H1 (cell line): Measurements from ENCODE around the gene VGLL4. TPM values are rescaled to one million over a fixed set of nuclear protein-coding genes. Genes with fewer than 3 reads are reported as not detected.

Experiments used
- CTCF ChIA-PET: fragments of 300-600 bp; sonication (Branson Sonifier 250); formaldehyde crosslinking; loops from one replicate; lab custom pipeline; 2021; ENCODE audit not compliant: partially characterized antibody; lab: Charles Lee
- POLR2A ChIA-PET: fragments of 300-600 bp; sonication (Branson Sonifier 250); formaldehyde crosslinking; loops from one replicate; lab custom pipeline; 2021; ENCODE audit warnings: inconsistent platforms; ENCODE audit not compliant: partially characterized antibody; lab: Charles Lee
- DNase-seq, 2 experiments: peaks; one replicate each; pipeline versions ENCODE4 v3.0.0 to v3.0.0-alpha.2; 2010 to 2022; ENCODE audit warnings: low spot score in 2 of 2, low read depth in 1 of 2, mixed read lengths in 1 of 2
- FAIRE-seq: peaks from 2 replicates; lab custom pipeline; 2011; peaks lifted over from hg19 to GRCh38; lab: Jason Lieb, UNC
- H2AFZ ChIP-seq: 2 replicates; pipeline ENCODE4 v1.8.1; 2012; ENCODE audit warnings: low read length, inconsistent platforms
- H2AK5ac ChIP-seq: 2 replicates; pipeline ENCODE4 v1.6.1; 2013; ENCODE audit warnings: low read depth, low read length
- H2BK120ac ChIP-seq: replicated peaks from 2 replicates; pipeline ENCODE3; 2013; ENCODE audit warnings: low read depth, low read length, inconsistent platforms
- H2BK12ac ChIP-seq: 2 replicates; pipeline ENCODE4 v1.6.1; 2013; ENCODE audit warnings: low read depth, low read length
- H2BK15ac ChIP-seq: 2 replicates; pipeline ENCODE4 v1.6.1; 2013; ENCODE audit warnings: low read length
- H2BK20ac ChIP-seq: 2 replicates; pipeline ENCODE4 v1.6.1; 2013; ENCODE audit warnings: low read length
- H2BK5ac ChIP-seq: 2 replicates; pipeline ENCODE4 v1.6.1; 2013; ENCODE audit warnings: low read depth, low read length
- H3K14ac ChIP-seq: 2 replicates; pipeline ENCODE4 v1.6.1; 2013; ENCODE audit warnings: inconsistent platforms; ENCODE audit not compliant: insufficient read length
- H3K18ac ChIP-seq: 2 replicates; pipeline ENCODE4 v1.6.1; 2013; ENCODE audit warnings: low read length; ENCODE audit errors: extremely low read depth
- H3K23ac ChIP-seq: 2 replicates; pipeline ENCODE4 v1.6.1; 2013; ENCODE audit warnings: inconsistent platforms; ENCODE audit not compliant: insufficient read length
- H3K23me2 ChIP-seq: 2 replicates; pipeline ENCODE4 v1.6.1; 2013; ENCODE audit warnings: low read depth, low read length
- H3K27ac ChIP-seq: 2 replicates; pipeline ENCODE4 v1.6.1; 2011; ENCODE audit warnings: low read depth, low read length, inconsistent platforms
- H3K27me3 ChIP-seq, 4 experiments: replicated peaks in 1 of 4; 1 replicate in 1 of 4; 2 replicates in 3 of 4; pipeline versions ENCODE4 v1.6.1 to v1.8.1; 2011 to 2013; ENCODE audit warnings: low read length in 3 of 4, mild to moderate bottlenecking in 3 of 4, inconsistent platforms in 2 of 4, mixed read lengths in 2 of 4, moderate library complexity in 1 of 4; ENCODE audit not compliant: control insufficient read depth in 3 of 4, insufficient read depth in 3 of 4; ENCODE audit errors: extremely low read depth in 1 of 4
- H3K36me3 ChIP-seq, 4 experiments: 2 replicates each; pipeline versions ENCODE4 v1.6.1 to v1.8.1; 2011 to 2013; ENCODE audit warnings: mild to moderate bottlenecking in 4 of 4, low read length in 3 of 4, moderate library complexity in 2 of 4, control low read depth in 1 of 4, inconsistent platforms in 1 of 4; ENCODE audit not compliant: insufficient read depth in 4 of 4, control insufficient read depth in 2 of 4
- H3K4ac ChIP-seq: replicated peaks from 2 replicates; pipeline ENCODE3; 2013; ENCODE audit warnings: low read length, low read depth, mixed read lengths, inconsistent platforms; ENCODE audit not compliant: insufficient read length
- H3K4me1 ChIP-seq, 4 experiments: replicated peaks in 1 of 4; 1 replicate in 1 of 4; 2 replicates in 3 of 4; pipeline versions ENCODE4 v1.6.1 to v1.8.1; 2011 to 2013; ENCODE audit warnings: low read length in 3 of 4, inconsistent platforms in 2 of 4, mixed read lengths in 1 of 4; ENCODE audit not compliant: insufficient read depth in 4 of 4, control insufficient read depth in 3 of 4
- H3K4me2 ChIP-seq, 2 experiments: 2 replicates each; pipeline versions ENCODE4 v1.6.1 to v1.8.1; 2011 to 2013; ENCODE audit warnings: low read depth in 2 of 2, low read length in 2 of 2, control low read depth in 1 of 2, inconsistent platforms in 1 of 2, mild to moderate bottlenecking in 1 of 2; ENCODE audit not compliant: insufficient read depth in 1 of 2
- H3K4me3 ChIP-seq, 4 experiments: fragments of 200-600, 300-600 bp in 1 of 4; sonication (generic), shearing (Covaris generic), sonication (Bioruptor Twin) in 1 of 4; 2 replicates each; pipeline versions ENCODE4 v1.5.1 to v1.8.1; 2011 to 2016; ENCODE audit warnings: low read length in 4 of 4, low read depth in 3 of 4, control low read depth in 2 of 4, inconsistent platforms in 2 of 4, mild to moderate bottlenecking in 2 of 4, mixed read lengths in 1 of 4, moderate library complexity in 1 of 4; ENCODE audit not compliant: insufficient read depth in 2 of 4; ENCODE audit errors: extremely low read depth in 1 of 4
- H3K56ac ChIP-seq: replicated peaks from 2 replicates; pipeline ENCODE3; 2013; ENCODE audit warnings: low read depth, mild to moderate bottlenecking, mixed read lengths, low read length, inconsistent platforms; ENCODE audit not compliant: insufficient read length
- H3K79me1 ChIP-seq: 2 replicates; pipeline ENCODE4 v1.6.1; 2013; ENCODE audit warnings: low read depth, low read length, control low read depth
- H3K79me2 ChIP-seq, 2 experiments: 2 replicates each; pipeline versions ENCODE4 v1.6.1 to v1.8.1; 2012 to 2013; ENCODE audit warnings: low read length in 2 of 2, mild to moderate bottlenecking in 2 of 2, inconsistent platforms in 1 of 2; ENCODE audit not compliant: insufficient read depth in 2 of 2, control insufficient read depth in 1 of 2
- H3K9ac ChIP-seq, 4 experiments: replicated peaks in 1 of 4; 1 replicate in 1 of 4; 2 replicates in 3 of 4; pipeline versions ENCODE4 v1.6.1 to v1.8.1; 2011 to 2013; ENCODE audit warnings: low read depth in 3 of 4, low read length in 3 of 4, control low read depth in 2 of 4, mild to moderate bottlenecking in 2 of 4, moderate library complexity in 2 of 4, inconsistent platforms in 1 of 4; ENCODE audit errors: extremely low read depth in 1 of 4
- H3K9me3 ChIP-seq, 2 experiments: 2 replicates each; pipeline versions ENCODE4 v1.6.1 to v1.8.1; 2012 to 2013; ENCODE audit warnings: mild to moderate bottlenecking in 2 of 2, moderate library complexity in 2 of 2, control low read depth in 1 of 2, inconsistent platforms in 1 of 2, low read depth in 1 of 2, low read length in 1 of 2, mixed read lengths in 1 of 2; ENCODE audit not compliant: insufficient read depth in 2 of 2
- H4K20me1 ChIP-seq, 2 experiments: replicated peaks in 1 of 2; 2 replicates each; pipeline versions ENCODE3 to v1.8.1; 2011 to 2013; ENCODE audit warnings: inconsistent platforms in 2 of 2, low read length in 2 of 2, mild to moderate bottlenecking in 1 of 2; ENCODE audit not compliant: insufficient read depth in 2 of 2, control insufficient read depth in 1 of 2
- H4K5ac ChIP-seq: 2 replicates; pipeline ENCODE4 v1.6.1; 2013; ENCODE audit warnings: low read length, low read depth, mixed read lengths, inconsistent platforms; ENCODE audit not compliant: insufficient read length
- H4K8ac ChIP-seq: 2 replicates; pipeline ENCODE4 v1.8.0; 2013; ENCODE audit warnings: mild to moderate bottlenecking, moderate library complexity, low read length, inconsistent platforms; ENCODE audit not compliant: insufficient read depth; ENCODE audit errors: extremely low read depth
- H4K91ac ChIP-seq: replicated peaks from 2 replicates; pipeline ENCODE3; 2013; ENCODE audit warnings: low read length, mixed read lengths, inconsistent platforms; ENCODE audit not compliant: insufficient read length
- MAX ChIP-seq: IDR thresholded peaks from 2 replicates; pipeline ENCODE4 v1.6.1; 2012; ENCODE audit warnings: inconsistent platforms
- WGBS, 2 experiments: shearing (Covaris generic) in 1 of 2; methylation state at CpG; one replicate each; pipeline versions ENCODE4 v1.1.6 to v1.1.7; 2013 to 2015; ENCODE audit warnings: low lambda C conversion rate in 2 of 2, mixed read lengths in 2 of 2, inconsistent platforms in 1 of 2, low coverage in 1 of 2, missing lambda C conversion rate in 1 of 2; ENCODE audit not compliant: insufficient replicate concordance in 2 of 2, insufficient coverage in 1 of 2, insufficient read length in 1 of 2; ENCODE audit errors: extremely low coverage in 1 of 2, missing lambda C conversion rate in 1 of 2; 5-methylcytosine and 5-hydroxymethylcytosine counted together
- polyA plus RNA-seq, 7 experiments: library from polyadenylated mRNA; depleted of rRNA in 3 of 7; stranded (reverse) in 5 of 7; unstranded in 2 of 7; fragments of >200 nt in 5 of 7; fragments of 200-250 nt in 2 of 7; gene quantifications; 1 replicate in 5 of 7; 2 replicates in 1 of 7; 4 replicates in 1 of 7; pipeline versions ENCODE4 v1.2.1 to v1.2.3, GENCODE V29; 2011 to 2013; ENCODE audit warnings: missing spikeins in 2 of 7, mixed read lengths in 2 of 7
- total RNA-seq: library from RNA; stranded (reverse); fragmentation: NEBNext Ultra II Directional; extraction: Animal tissue kit (Norgen Biotek cat#: 25700); gene quantifications from 2 replicates; pipeline ENCODE4 v1.2.1, GENCODE V29; 2021

Gene VGLL4
- total and polyA plus RNA-seq, 2 of the 8 experiments (the other 6 are each of a cell fraction or from before 2014, with no cell fraction given) = 45.1 to 50.0 TPM

GRCh38 chr3:11514191-11514821 is 129.4 kb downstream of the VGLL4 start:
- H3K18ac ChIP-seq = no peak overlapping the region
- no peak overlapping the region for H3K4me3 ChIP-seq
- peaks cover 0 to 9% (median 3%) of the 10 kb centered on the region in 4 experiments; a peak in 5 of 7 replicates for H3K4me1 ChIP-seq
- ChIA-PET POLR2A (interaction anchor here (0.7 kb wide), 1 partner anchor 677 kb away, joined by 3 read pairs; no protein-coding TSS in a partner anchor), CTCF (interaction anchor here (1.4 kb wide), 1 partner anchor 23 kb away, joined by 4 read pairs; no protein-coding TSS in a partner anchor)
- no peak overlapping the region for H3K23ac ChIP-seq
- no peaks in the 10 kb centered on the region for H4K20me1 ChIP-seq
- no peak overlapping the region for H3K56ac ChIP-seq
- H3K4me2 ChIP-seq = no peak overlapping the region
- H2BK5ac ChIP-seq = no peak overlapping the region
- FAIRE-seq (no peak), DNase-seq (no peak)
- H4K91ac ChIP-seq = no peak overlapping the region
- no peak overlapping the region for H2BK12ac ChIP-seq
- H3K36me3 ChIP-seq = no peaks in the 10 kb centered on the region
- H4K8ac ChIP-seq = no peak overlapping the region
- no peak overlapping the region for H2AFZ ChIP-seq
- no peaks in the 10 kb centered on the region for H3K79me1 ChIP-seq
- H3K27me3 ChIP-seq = no peaks in the 10 kb centered on the region
- TF ChIP-seq MAX = no peak
- H3K9me3 ChIP-seq = peaks cover 4% of the 10 kb centered on the region in 2 experiments; a peak in 1 of 4 replicates
- no peak overlapping the region for H3K27ac ChIP-seq
- H3K79me2 ChIP-seq = no peaks in the 10 kb centered on the region
- no peak overlapping the region for H2BK120ac ChIP-seq
- H3K4ac ChIP-seq = no peak overlapping the region
- no peak overlapping the region for H3K9ac ChIP-seq
- H2BK15ac ChIP-seq = no peak overlapping the region
- 73% methylated on average over 7 of the region's 7 CpGs; no CpG with 5 or more reads in 1 of the 2 experiments for WGBS, 2 experiments
- H4K5ac ChIP-seq = no peak overlapping the region
- H3K14ac ChIP-seq = no peak overlapping the region
- H2AK5ac ChIP-seq = no peak overlapping the region
- no peak overlapping the region for H2BK20ac ChIP-seq
- H3K23me2 ChIP-seq = no peaks in the 10 kb centered on the region
